ENCODE data around the gene BACH2.
"Not testable (repeated sequence)": the region's sequence is repeated elsewhere in the genome, so short reads cannot be mapped to it uniquely, and the experiment has no call there.

BACH2 gene

DNA sequence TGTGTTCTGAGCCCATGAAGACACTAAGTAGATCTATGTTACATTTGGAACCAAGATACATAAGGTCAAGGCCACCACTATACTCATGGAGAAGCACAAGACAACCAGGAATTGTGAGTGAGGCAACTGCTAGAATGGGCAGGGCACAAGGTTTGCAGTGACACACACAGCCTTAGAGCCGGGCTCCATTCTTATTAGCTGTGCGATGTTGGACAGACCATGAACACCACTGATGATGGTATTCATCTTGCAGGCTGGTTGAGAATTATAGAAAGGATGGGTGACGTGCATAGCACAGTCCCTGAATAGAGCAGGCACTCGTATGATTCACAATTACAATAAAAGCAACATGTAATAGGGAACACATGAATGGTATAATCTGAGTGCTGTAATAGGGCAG is 229.9 kb downstream of the BACH2 start:
- no peak for DNase-seq (ENCODE audit: low read depth)

DNA sequence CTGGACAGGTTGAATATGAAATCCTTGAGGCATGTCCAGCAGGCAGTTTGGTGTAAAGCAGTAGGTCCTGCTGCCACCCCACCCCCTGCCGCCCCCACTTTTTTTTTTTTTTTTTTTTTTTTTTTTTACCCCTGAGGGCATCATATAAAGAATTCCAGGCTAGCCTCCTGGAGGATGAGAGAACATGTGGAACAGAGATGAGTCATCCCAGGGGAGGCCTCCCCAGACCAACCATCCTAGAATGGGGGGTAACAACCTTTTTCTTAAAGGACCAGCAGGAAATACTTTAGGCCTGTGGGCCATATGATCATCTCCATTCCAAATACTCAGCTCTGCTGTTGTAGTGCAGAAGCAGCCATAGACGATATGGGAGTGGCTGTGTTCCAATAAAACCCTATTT is 231.5 kb downstream of the BACH2 start:
- no peak for DNase-seq (ENCODE audit: low read depth)

DNA sequence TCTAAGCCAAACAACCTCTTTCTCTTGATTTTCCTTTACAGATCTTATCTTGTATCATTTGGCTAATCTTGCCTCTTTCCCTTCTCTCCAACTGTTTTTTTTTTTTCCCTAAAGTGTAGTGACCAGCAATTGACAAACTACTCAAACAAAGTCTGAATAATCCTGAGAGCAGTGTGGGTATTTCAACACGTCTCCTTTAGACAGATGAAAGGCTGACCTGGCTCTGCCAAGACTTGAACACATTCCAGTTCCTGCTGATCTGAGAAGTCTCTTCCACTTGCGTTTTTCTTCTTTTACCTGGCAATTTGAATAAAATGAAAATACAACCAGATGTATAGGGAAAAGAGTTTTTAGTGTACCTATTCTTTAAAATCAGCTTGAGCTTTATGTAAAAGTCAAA is 234.0 kb downstream of the BACH2 start:
- no peak for DNase-seq (ENCODE audit: low read depth)

DNA sequence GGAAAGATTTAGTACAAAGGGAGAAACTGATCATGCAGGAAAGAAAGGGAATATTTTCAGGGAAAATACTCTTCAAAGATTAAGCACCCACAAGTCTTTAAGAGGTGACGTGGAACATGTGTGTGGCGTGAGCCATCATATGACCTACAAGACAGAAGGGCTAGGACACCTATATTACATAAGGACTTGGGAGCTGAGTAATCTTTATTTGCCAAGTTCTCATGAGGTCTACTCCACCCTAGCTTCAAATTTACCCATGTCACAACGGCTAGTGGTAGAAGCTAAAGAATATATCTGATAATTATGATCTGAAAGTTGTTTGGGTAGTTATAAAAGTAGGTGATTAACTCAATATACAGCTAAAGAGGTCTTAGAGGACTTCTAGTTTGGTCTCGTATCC is 234.6 kb downstream of the BACH2 start:
- no peak for DNase-seq (ENCODE audit: low read depth)

DNA sequence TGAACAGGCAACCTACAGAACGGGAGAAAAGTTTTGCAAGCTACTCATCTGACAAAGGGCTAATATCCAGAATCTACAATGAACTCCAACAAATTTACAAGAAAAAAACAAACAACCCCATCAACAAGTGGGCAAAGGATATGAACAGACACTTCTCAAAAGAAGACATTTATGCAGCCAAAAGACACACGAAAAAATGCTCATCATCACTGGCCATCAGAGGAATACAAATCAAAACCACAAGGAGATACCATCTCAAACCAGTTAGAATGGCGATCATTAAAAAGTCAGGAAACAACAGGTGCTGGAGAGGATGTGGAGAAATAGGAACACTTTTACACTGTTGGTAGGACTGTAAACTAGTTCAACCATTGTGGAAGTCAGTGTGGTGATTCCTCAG is 237.5 kb downstream of the BACH2 start:
- DNase-seq (ENCODE audit: low read depth): not testable (repeated sequence)

DNA sequence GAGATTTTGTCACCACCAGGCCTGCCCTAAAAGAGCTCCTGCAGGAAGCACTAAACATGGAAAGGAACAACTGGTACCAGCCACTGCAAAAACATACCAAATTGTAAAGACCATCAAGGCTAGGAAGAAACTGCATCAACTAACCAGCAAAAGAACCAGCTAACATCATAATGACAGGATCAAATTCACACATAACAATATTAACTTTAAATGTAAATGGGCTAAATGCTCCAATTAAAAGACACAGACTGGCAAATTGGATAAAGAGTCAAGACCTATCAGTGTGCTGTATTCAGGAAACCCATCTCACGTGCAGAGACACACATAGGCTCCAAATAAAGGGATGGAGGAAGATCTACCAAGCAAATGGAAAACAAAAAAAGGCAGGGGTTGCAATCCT is 240.7 kb downstream of the BACH2 start:
- not testable (repeated sequence) for DNase-seq (ENCODE audit: low read depth)

DNA sequence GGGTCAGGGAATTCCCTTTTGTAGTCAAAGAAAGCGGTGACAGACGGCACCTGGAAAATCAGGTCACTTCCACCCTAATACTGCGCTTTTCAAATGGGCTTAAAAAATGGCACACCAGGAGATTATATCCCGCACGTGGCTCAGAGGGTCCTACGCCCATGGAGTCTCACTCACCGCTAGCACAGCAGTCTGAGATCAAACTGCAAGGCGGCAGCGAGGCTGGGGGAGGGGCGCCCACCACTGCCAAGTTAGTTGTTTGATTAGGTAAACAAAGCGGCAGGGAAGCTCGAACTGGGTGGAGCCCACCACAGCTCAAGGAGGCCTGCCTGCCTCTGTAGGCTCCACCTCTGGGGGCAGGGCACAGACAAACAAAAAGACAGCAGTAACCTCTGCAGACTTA is 242.4 kb downstream of the BACH2 start:
- not testable (repeated sequence) for DNase-seq (ENCODE audit: low read depth)

DNA sequence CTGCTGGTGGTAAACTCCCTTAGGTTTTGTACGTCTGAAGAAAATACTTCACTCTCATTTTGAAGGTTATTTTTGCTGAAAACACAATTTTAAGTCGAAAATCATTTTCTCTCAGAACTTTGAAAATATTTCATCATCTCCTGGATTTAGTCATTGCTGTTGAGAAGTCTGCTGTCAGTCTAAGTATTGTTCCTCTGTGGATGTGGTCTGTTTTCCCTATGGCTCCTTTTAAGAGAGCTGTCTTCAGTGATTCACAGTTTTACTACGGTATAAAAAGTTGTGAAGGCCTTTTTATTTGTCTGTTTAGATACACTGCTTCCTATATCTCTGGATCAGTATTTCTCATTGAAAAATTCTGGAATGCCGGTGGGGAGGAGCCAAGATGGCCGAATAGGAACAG is 243.0 kb downstream of the BACH2 start:
- no peak for DNase-seq (ENCODE audit: low read depth)

DNA sequence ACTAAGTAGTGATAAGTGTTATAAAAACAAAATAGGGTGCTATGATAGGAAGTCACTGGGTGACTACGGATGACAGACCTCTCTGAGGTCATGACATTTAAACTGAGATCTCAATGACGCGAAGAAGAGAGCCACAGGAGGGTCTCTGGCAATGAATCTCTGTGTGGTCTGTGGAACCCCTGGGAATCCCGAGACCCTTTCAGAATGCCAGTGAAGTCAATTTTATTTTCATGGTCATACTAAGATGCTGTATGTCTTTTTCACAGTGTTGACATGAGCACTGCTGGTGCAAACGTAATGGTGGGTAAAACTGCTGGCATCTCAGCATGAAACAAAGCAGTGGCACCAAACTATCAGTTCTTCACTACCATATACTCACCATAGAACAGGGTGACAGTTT is 247.3 kb downstream of the BACH2 start:
- no peak for DNase-seq (ENCODE audit: low read depth)

DNA sequence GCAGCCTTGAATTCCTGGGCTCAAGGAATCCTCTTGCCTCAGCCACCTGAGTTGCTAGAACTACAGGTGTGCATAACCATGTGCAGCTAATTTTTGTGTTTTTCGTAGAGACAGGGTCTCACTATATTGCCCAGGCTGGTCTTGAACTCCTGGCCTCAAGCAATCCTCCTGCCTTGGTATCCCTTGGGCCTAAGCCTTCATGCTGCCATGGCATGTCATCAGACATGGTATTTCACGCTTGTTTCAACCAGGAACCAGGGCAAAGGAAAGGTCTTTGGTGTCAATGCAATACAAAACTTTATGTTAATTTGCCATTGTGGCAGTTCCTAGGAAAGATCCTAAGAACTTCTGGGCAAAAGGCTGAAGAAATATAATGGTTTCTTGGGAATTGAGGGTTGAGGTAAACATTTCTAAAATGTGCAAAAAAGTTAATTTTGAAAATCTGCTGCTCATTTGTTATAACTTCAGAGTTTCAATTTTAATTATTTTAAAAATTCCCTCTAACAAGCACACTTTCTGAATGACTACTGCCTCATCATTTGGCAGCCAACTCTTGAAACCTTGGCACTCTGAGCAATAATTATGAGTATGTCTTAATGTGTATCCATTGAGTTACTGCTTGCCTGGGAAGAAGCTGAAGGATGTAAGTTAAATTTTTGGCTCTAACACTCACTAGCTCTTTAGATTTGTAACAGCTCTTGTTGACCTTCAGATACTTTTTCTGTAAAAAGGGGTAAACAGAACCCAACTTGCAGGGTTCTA is 248.3 kb downstream of the BACH2 start:
- DNase-seq (ENCODE audit: low read depth): no peak

DNA sequence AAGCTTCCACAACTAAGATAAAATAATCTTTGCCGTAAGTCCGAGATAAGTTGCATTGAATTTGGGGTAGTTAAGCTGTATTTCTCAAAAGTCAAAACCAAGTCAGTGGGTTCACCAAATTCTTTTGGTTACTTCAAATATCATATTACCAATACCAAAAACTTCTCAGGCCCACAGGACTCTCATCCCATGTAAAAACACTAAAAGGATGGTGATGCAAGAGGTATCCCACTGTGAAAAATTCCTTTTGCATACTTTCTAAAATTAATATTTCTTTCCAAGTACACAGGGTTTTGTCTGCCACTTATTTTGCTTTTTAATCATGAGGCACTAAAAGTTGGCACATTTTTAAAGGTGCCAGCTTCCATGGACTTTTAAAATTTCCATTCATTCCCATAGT is 251.1 kb downstream of the BACH2 start:
- no peak for DNase-seq (ENCODE audit: low read depth)

DNA sequence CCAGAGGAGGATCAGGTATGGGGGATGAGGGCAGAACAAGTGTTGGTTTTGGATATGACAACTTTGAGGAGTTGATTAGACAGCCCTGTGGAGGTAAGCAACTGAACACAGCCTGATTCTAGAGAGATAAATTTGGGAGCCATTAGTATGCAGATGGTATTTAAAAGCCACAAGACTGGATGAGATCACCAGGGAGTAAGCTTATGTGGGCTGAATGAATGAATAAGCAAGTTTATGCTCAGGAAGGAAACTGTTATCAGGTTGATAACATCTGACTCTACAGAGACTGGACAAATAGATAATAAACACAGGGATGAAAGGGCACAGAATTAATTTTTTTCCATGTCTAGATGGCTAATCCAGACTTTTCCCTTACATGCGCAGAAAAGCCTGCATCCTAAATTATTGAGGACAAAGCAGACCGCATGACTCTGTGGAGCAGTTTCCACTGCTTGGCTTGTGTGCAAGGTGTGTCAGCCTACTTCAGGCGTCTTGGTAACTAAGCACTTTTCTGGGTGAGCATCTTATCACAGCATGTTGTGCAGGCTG is 251.7 kb downstream of the BACH2 start:
- DNase-seq (ENCODE audit: low read depth): no peak

DNA sequence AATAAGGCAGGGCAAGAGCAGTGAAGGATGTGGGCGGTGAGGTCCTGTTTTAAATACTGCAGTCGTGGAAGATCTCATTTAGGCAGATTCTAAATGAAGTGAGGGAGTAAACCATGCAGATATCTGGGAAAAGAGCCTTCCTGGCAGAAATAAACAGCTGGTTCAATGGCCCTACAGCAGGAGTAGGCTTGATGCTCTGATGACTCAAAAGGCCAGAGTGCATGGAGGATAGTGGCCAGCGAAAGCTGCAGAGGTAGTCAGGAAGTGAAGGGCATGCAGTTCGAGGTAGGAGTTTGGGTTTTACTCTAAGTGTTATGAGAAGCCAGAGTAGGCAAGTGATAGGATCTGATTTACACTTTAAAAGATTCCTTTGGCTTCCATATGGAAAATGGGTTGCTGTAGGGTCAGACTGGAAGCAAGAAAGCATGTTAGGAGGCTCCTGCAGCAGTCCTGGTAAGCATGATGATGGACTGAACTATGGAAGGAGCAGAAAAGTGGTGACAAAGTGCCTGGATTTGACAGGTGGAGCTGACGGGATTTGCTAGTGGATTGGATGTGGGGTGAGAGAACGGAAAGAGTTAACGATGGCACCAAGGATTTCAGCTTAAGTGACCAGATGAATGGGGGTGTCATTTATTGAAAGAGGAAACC is 252.3 kb downstream of the BACH2 start:
- no peak for DNase-seq (ENCODE audit: low read depth)

DNA sequence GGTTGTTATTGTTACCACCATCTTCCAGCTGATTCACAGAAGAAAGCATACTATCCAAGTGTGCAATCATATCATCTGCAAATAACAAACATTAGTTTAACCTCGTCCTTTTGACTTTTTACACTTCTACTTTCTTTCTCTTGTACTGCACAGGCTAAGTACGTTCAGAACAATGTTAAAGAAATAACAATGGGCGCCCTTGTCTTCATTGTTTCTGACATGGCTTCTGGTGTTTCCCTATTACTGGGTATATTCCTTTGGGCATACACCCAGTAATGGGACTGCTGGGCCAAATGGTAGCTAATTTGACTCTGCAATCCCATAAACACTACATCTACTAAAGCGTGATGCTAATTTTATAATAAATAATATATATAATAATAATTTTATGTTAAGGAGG is 255.7 kb downstream of the BACH2 start:
- DNase-seq (ENCODE audit: low read depth): no peak

DNA sequence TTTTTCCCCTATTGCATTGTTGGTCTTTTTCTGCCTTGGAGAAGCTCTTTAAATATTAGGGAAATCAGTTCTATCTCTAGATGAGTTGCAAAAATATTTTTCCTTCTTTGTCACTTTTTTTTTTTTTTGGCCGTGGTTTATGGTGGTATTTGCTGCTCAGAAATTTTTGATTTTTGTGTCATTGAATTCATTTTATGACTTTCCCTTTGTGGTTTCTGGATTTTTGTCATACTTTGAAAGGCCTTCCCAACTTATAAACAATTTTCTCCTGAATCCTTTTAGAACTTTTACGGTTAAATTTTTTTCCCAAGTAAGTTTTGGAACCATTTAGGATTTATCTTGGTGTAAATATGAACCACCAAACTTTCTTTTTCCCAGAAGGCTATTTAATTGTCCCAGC is 256.7 kb downstream of the BACH2 start:
- DNase-seq (ENCODE audit: low read depth): no peak

DNA sequence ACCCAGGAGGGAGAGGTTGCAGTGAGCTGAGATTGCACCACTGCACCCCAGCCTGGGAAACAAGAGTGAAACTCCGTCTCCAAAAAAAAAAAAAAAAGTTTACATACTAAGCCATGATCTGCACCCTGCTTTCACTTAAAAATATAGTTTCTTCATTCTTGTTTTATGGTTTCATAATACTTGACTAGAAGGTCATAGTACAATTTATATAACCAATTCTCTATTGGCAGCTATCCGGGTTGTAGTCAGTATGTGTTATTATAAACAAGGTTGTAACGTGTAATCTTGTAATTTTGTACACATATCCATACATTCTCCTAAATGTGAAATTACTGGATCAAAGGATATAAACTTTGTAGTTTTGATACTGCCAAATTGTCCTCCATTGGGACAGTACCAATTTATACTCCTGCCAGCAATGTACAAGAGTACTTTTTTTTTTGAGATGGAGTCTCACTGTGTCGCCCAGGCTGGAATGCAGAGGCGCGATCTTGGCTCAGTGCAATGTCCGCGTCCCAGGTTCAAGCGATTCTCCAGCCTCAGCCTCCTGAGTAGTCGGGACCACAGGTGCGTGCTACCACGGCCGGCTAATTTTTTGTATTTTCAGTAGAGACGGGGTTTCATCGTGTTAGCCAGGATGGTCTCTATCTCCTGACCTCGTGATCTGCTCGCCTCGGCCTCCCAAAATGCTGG is 257.5 kb downstream of the BACH2 start:
- DNase-seq (ENCODE audit: low read depth): no peak

DNA sequence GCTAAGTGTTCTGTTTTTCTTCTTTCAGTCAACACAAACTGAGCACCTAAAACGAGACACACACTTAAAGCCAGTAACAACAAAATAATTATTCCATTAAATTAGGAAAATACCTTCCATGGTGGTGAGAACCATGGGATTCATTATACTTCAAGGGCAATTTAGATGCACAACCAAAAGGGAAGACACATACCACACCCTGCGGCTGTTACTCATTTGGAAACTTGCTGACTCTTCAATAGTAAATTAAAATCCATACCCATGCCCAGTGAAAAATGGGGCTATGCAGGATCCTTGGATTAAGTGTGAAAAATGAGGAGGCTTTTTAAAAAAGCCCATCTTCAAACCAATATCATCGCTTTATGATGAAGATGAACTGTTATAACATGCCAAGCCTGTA is 259.7 kb downstream of the BACH2 start:
- DNase-seq (ENCODE audit: low read depth): no peak

DNA sequence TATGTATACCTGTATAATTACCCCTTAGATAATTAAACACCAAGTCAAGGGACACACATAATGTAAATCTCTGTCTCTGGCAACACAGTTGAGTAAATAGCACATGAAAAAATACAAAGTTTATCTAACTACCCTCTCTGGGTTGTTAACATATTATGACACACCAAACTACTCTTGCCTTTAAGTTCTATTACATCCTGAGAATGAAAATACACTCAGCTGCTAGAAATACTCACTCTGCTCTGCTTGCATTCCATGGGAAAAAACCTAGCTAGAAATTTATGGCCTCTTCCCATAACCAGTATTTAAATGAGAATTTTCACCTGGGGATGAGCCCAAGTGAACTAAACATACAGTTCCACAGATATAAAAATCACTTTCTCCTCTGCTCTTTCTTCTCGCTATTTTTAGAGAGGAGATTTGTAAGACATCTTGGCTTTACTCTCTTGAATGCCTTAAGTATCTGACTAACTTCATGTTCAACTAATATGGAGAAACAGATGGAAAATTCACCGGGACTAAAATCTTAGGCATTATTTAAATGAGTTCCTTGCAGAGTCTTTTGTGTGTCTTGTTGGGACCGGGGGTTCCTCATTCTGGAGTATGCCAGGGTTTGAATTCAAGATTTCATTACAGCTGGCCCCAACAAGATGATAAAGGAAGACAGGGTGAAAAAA is 261.5 kb downstream of the BACH2 start:
- no peak for DNase-seq (ENCODE audit: low read depth)

DNA sequence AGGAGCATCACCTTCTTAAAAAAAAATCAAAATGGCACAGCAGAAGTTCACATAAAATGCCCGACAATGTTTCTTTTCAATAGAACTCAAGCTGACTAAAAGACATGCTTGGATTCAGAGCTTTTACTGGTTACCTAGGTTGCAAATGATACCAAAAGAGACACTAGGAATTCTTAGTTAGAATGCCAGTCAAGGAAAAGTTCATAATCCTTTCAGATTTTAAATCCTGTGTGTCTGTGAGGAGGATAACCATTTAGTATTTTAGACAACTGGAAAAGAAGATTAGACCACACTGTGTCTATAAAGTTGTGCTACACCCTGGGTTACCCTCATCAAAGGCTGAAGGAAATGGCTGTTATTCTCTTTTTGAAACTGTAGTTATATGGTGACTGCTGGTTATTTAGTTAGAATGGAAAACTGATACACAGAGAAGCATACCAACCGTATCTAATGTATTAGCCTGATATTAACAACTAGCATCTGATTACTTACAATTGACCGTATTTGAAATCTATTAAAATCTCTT is 262.8 kb downstream of the BACH2 start:
- DNase-seq (ENCODE audit: low read depth): no peak

DNA sequence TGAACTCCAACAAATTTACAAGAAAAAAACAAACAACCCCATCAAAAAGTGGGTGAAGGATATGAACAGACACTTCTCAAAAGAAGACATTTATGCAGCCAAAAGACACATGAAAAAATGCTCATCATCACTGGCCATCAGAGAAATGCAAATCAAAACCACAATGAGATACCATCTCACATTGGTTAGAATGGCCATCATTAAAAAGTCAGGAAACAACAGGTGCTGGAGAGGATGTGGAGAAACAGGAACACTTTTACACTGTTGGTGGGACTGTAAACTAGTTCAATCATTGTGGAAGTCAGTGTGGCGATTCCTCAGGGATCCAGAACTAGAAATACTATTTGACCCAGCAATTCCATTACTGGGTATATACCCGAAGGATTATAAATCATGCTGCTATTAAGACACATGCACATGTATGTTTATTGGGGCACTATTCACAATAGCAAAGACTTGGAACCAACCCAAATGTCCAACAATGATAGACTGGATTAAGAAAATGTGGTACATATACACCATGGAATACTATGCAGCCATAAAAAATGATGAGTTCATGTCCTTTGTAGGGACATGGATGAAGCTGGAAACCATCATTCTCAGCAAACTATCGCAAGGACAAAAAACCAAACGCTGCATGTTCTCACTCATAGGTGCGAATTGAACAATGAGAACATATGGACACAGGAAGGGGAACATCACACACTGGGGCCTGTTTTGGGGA is 264.0 kb downstream of the BACH2 start:
- DNase-seq (ENCODE audit: low read depth): not testable (repeated sequence)

DNA sequence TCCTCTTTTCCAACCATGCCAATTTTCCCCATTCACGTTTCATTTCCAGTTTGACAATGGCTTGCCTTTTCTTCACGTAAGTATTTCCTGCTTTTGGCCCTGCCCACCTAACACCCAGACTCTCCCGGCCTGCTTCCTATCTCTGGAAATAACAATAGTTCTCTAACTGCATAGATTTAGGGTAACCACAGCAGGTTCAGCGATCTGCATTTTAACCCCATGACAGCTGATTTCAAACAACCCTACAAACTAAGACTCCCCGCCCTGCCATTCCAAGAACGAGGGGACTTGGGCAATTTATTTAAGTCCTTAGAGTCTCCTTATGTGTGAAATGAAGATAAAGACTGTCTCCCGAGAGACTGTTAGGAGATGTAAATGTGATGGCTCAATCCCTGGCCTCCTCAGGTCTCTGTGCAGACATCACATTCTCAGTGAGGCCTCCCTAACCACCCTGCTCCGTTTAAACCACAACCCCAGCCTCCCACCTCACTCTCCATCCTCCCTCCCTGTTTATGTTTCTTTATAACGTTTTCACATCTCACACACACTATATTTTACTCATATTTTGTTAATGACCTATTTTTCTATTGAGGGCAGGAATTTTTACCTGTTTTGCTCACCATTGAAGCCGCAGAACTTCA is 267.5 kb downstream of the BACH2 start:
- DNase-seq (ENCODE audit: low read depth): no peak

All from stimulated activated CD4-positive, alpha-beta T cell treated with anti-CD3 and anti-CD28 coated beads, Interleukin-2, amount 100 ng/mL, for 4 hours (primary cell).